HuH-7 (cell line): Measurements from ENCODE around the gene JMJD4.

Experiments
- DNase-seq: peaks from one replicate; pipeline ENCODE4 v3.0.0; 2011; ENCODE audit warnings: low spot score

Gene JMJD4

GRCh38 chr1:227749225-227749624, 14.1 kb upstream of the JMJD4 start:
- no peak for DNase-seq

DNA sequence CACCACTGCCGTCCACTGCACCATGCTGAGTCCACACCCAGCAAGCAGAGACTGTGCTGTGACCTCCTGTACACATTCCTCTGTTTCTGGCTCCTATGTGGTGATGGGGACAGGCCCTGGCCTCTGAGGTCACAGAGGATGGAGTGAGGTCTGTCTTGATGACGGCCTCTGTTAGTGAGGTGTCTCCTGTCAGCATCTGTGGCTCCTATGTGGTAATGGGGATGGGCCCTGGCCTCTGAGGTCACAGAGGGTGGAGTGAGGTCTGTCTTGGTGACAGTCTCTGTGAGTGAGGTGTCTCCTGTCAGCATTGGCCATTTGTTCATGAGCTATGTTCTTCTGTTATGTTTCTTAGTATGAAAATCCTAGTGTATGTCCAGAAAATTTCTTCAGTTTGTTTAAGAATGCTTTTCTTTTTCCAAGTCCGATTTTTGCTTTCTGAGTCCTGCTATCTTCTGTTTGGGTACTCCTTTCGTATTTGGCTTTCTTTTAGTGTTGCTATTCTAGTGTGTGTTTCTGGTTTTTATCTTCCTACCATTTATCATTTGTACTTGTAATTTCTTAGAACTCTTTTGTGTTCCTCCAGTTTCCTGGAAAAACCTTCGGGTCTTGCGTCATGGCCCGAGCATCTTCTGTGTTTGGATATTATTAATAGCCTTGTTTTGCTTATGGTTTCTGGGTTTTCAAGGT, 13.5 kb upstream of the JMJD4 start:
- DNase-seq = no peak

DNA sequence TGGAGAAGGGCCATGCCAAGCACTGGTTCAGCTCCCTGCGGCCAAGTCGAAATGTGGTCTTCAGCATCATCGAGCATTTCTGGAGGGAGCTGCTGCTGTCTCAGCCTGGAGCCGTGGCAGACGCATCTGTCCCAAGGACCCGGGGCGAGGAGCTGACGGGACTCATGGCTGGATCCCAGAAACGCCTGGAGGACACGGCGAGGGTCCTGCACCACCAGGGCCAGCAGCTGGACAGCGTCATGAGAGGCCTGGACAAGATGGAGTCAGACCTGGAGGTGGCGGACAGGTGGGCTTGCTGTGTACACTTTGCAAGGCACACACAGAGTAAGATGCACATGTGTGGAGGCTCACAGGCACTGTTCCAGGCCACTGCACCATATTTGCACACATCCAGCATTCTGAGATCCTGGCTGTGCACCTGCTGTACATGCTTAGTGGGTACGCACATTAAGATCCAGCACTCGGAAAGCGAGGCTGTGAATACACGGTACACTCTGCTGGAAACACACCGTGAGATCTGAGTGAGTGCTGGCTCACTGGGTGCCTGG, 12.9 kb upstream of the JMJD4 start:
- no peak for DNase-seq

DNA sequence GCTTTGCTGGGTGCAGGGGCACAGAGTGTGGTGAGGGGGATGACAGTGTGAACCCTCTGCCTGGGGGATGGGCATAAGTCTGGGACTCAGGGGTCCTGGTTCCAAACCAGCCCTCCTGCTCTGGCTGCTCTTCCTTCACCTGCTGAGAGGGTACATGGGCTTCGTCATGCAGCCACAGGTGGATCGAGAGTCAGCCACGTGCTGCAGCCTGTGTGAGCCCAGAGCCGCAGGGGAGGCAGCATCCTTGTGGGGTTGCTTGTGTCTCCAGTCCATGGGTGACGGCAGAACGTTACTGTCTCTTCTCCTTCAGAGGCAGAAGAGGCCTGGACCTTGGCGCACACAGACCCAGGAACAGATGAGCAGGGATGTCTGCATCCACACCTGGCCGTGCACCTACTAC, 12.3 kb upstream of the JMJD4 start:
- no peak for DNase-seq

GRCh38 chr1:227746676-227747075, 11.6 kb upstream of the JMJD4 start:
- DNase-seq = no peak

DNA sequence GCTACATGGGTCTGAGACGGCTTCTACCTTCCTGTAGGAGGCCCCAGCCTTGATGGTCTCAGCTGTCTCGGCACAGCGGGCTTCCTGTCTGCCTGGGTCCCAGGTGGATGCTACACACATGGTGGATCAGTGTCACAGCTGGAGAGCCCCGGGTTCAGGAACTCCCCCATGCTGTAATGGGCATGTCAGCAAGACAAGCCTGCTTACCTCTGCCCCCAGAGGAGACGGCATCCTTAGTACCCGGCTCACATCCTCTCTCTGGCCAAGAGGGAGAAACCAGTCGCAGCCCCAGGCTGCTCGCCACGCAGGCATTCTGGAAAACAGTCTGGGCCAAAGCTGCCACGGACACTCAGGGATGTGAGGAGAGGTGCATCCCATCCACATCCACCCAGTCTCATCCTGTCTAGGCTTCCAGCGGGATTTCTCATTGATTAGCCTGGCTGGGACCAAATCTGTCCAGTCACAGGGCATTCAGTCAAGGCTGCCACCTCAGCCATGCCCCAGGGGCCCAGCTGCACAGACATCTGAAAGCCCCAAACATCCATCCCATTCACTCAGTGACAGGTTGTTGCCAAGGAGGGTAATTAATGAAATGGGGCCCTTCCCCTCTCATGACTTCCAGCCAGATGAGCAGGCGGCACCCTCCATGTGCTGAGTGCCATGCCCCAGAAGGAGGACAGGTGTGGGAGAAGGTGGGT, 10.6 kb upstream of the JMJD4 start:
- DNase-seq = no peak

DNA sequence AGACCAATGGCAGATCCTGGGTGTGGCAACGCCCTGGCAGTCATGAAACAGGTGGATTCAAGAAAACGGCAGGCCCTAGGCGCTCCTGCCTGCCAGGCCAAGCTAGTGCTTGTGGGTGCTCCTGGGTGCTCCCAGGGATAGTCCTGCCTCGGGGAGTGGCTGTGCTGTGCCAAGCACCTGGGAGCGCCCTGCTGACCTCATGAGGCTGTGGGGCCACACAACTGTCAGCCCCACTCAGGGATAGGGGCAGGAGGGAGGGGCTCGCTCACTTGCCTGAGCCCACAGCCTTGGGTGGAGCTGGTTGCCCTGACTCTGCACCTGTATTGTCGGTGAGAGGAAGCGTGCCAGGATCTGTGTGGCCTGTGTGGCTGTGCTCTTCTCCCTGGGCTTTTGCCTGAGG, 9.6 kb upstream of the JMJD4 start:
- no peak for DNase-seq

DNA sequence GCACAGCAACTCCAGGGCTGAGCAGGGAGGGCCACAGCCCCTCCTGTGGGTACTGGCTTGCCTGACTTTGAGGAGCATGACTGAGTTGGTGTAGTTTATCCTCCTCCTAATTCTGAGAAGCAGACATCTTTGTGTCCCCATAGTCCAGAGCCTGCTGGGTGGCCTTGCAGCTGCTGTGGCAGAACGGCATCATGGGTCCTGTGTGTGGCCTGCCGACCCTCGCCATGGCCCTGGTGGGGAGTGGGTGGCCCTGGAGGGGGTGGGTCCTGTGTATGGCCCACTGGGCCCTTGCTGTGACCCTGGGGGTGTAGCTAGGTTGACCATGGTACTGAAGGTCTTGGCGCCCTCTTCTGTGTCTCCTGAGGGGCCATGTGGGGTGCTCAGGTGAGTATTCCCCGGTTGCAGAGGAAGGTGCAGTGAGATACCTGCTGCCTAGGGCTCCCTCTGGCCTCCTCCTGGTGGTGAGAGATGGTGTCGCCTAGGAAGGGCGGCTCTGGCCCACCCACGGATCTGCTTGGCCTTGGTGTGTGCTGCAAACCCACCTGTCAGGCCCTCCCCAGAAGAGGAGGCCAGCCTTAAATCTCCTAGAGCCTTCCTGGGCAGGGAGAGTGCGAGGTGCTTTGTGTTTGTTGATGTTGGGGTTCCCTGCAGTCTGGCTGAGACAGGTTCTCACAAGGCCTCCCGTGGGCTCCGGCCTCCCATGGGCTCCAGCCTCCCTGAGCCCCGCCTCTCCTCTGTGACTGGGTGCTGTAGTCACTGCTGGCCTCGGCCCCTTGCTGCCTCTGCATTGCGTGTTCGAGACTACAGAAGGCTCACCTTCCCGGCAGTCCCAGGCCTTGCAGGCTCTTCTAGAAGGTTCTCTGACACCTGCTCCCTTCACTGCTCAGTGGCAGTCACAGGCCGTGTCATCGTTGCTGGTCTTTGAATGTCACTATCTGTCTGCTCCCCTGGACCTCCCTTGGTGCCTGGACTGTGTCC, 7.9 kb upstream of the JMJD4 start:
- no peak for DNase-seq

DNA sequence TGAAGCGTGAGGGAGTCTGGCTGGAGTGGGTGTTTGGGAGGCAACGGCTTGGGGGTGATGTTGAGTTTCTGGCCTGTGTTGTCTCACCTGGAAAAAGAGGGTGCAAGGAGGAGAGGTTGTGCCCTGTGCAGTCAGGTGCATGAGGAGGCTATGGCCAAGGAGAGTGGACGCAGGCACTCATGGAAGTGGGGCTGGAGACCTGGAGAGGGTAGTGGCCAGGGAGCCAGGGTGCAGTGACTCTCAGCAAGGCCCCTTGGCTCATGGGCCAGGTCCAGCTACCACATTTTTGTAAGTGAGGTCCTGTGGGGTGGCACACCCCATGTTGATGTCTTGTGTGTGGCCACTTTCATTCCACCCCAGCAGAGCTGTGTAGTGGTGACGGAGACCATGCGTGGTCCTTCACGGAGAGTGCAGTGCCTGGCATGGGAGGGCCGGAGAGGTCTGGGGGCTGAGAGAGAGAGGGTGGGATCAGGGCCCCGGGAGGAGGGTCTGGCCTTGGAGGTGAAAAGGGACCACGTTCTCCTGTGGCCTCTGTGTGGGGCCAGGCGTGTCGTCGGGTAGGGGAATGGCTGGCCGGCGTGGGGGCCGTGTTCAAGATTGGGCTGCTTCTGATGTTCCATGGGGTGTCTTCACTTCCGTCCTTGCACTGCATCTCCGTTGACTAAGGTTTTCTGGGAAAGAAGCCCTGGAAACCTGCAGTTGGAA, 6.2 kb upstream of the JMJD4 start:
- no peak for DNase-seq

GRCh38 chr1:227740401-227740960, 5.4 kb upstream of the JMJD4 start:
- no peak for DNase-seq

- no peak for DNase-seq
Measured at GRCh38 chr1:227739636-227740035, 4.5 kb upstream of the JMJD4 start.

GRCh38 chr1:227738820-227739219, 3.7 kb upstream of the JMJD4 start:
- DNase-seq = no peak

- DNase-seq = no peak
Measured at GRCh38 chr1:227736814-227737432, 1.8 kb upstream of the JMJD4 start.

GRCh38 chr1:227735539-227736285, 610 bp upstream of the JMJD4 start:
- DNase-seq = no peak

DNA sequence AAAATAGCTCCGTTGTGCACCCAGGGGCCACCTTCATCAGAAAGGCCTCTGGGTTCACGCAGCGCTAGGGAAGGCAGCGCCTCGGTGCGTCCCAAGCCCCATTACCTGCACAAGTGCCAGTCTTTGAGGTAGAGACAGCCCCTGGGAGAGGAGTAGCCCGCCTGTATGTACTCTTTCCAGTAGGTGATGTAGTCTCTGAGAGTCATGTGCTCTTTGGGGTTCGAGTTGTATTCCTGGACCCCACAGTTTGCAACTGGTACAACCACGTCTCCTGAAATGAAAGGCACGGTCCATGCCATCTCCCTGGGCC, 601 bp downstream of the JMJD4 start:
- no peak for DNase-seq

DNA sequence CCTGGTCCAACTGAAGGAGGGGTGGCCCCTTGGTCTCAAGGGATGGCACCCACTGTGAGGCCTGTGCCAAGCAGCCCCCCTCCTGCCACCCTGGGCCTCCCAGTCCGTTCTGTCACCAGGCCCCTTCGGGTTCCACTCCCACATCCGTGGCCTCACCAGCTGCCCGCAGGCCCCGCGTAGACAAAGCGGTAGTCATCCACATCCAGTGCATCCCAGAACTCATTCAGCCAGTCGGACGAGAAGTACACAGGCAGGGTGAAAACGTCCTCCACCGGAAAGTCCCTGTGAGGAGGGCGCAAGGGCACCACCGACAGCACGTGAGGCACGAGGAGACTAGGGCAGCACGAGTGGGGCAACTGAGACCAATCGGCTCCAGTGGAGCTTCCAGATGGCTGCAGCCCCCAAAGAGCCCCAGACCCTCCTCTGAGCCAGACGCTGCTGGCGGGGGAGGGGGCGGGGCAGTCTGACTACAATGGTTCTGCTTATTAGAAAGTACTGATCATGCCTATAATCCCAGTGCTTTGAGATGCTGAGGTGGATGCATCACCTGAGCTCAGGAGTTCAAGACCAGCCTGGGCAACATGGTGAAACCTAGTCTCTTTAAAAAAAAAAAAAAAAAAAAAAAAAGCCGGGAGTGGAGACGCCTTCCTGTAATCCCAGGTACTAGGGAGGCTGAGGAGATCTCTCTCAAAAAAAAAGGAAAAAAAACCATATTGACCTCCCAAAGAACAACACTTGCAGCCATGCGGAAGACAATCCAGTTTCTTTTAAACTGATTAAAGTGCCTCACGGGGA, 1.2 kb downstream of the JMJD4 start:
- no peak for DNase-seq

DNA sequence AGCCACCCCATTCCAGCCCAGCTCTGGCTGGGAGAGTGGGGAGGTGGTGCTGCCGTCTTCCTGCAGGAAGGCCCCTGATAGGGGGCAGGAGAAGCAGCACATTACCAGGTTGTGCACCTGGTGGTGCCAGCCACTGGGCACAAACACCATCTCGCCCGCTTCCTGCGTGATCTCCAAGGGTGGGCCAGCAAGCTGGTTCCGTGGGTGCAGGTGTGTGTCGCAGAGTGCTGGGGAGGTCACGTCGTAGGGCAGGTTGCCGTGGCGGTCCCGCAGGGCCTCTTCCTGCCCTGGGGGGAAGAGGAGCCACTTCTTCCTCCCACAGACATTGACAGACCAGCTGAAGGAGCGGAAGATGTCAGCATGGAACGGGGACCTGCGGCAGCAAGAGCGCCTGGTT, 1.8 kb downstream of the JMJD4 start:
- DNase-seq = no peak

GRCh38 chr1:227732586-227733308, 2.4 kb downstream of the JMJD4 start:
- DNase-seq = no peak
